ENCODE data around the gene ETV3.

ETV3 gene

DNA sequence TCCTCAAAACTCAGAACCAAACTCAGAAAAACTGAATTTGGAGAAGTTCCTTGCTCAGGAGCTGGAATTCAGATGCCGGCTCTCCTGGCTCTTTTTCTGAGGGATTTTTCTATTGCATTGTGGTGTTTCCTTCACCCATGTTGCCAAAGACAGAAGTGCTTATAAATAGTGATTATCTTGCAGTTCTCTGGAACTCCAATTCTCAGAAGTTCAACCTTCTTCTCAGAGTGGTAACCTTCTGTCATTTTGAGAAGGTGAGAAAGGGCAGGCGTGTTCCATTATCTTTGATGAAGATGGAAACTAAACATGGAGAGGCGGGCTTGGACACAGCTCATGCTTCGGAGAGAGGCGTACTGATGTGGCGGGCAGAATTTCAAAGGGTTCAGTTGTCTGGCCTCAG, 12.4 kb upstream of the ETV3 start:
- peaks cover 4% of the 10 kb centered on the region; the same call in 1 of the 2 replicates for H3K4me1 ChIP-seq (ENCODE audit: control insufficient read depth, insufficient read depth, low read length)

DNA sequence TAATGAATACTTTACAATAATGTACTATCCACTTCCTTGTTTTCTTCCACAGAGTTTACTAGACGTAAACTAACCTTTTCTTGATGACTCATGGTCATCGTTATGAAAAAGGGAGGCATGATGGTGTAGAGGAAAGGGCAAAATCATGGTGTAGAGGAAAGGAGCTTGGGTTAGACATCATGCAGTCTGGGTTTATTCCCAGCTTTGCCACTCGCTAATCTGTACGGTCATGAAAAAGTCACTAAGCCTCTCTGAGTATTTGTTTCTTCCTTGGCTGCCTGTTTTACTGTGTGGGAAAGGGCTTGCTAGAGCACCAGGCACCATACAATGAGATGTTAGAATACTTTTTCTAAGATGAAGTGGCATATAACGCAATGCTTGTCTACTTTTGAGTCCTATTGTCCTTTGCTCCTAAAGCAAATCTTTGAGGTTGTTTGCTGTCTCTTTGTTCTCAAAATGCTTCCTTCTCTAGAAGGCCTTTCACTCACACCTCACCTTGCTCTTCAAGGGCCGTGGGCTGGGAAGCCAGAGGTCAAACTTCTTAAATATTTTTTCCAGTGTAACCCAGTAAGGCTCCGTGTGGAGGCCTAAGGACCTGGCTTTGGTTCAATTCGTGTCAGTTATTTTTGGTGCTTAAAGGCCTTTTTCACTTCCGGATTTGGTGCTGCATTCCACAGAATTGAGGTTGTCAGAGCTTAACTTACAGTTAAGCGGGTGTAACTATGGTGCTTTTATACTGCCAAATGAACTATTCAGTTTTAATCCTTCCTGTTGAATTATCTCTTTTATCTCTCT, 9.9 kb upstream of the ETV3 start:
- Histone ChIP-seq H3K27me3 (ENCODE audit: control insufficient read depth, insufficient read depth, low read length) (no peaks in the 10 kb centered on the region), H3K4me1 (ENCODE audit: control insufficient read depth, insufficient read depth, low read length) (no peaks in the 10 kb centered on the region), H3K27ac (ENCODE audit: low read depth, low read length) (no peak overlapping the region), H3K9me3 (ENCODE audit: control insufficient read depth, insufficient read depth, low read length) (no peaks in the 10 kb centered on the region), H3K9ac (ENCODE audit: low read depth, low read length) (no peak overlapping the region), H3K4me3 (ENCODE audit: low read depth, low read length) (no peak overlapping the region), H3K36me3 (ENCODE audit: control insufficient read depth, insufficient read depth, low read length) (no peaks in the 10 kb centered on the region)

More for the DNA sequence above, 12.4 kb upstream of the ETV3 start:
- no peaks in the 10 kb centered on the region for H3K36me3 ChIP-seq (ENCODE audit: control insufficient read depth, insufficient read depth, low read length)
- no peaks in the 10 kb centered on the region for H3K27me3 ChIP-seq (ENCODE audit: control insufficient read depth, insufficient read depth, low read length)
- no peaks in the 10 kb centered on the region for H3K9me3 ChIP-seq (ENCODE audit: control insufficient read depth, insufficient read depth, low read length)
- H3K27ac ChIP-seq (ENCODE audit: low read depth, low read length): no peak overlapping the region
- no peak overlapping the region for H3K9ac ChIP-seq (ENCODE audit: low read depth, low read length)
- no peak overlapping the region for H3K4me3 ChIP-seq (ENCODE audit: low read depth, low read length)

GRCh38 chr1:157147037-157147436, 8.8 kb upstream of the ETV3 start:
- no peaks in the 10 kb centered on the region; the same call in 1 of the 2 replicates for H3K4me1 ChIP-seq (ENCODE audit: control insufficient read depth, insufficient read depth, low read length)
- H3K9ac ChIP-seq (ENCODE audit: low read depth, low read length): no peak overlapping the region
- H3K4me3 ChIP-seq (ENCODE audit: low read depth, low read length): no peak overlapping the region
- no peaks in the 10 kb centered on the region for H3K9me3 ChIP-seq (ENCODE audit: control insufficient read depth, insufficient read depth, low read length)
- no peak overlapping the region for H3K27ac ChIP-seq (ENCODE audit: low read depth, low read length)
- no peaks in the 10 kb centered on the region for H3K27me3 ChIP-seq (ENCODE audit: control insufficient read depth, insufficient read depth, low read length)
- no peaks in the 10 kb centered on the region for H3K36me3 ChIP-seq (ENCODE audit: control insufficient read depth, insufficient read depth, low read length)

DNA sequence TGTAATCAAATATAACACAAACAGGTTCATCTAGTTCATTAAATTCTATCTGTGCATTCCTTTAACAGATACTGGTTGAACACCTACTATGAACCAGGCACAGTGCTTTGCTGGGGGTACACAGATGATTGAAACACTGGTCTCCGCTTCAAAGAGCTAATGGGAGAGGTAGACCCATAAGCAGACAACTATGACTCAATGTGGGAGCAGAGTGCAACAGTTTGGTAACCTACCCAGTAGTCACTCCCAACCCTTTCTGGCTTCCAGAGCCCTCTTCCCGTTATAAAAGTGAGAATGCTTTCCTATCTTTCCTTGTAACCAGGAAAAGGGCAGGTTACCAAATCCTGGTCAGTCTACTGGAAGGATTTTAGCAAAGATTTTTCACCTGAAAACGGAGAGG, 8.0 kb upstream of the ETV3 start:
- no peaks in the 10 kb centered on the region for H3K9me3 ChIP-seq (ENCODE audit: control insufficient read depth, insufficient read depth, low read length)
- H3K27me3 ChIP-seq (ENCODE audit: control insufficient read depth, insufficient read depth, low read length): no peaks in the 10 kb centered on the region; the same call in 1 of the 2 replicates
- H3K4me3 ChIP-seq (ENCODE audit: low read depth, low read length): no peak overlapping the region
- H3K27ac ChIP-seq (ENCODE audit: low read depth, low read length): no peak overlapping the region
- H3K4me1 ChIP-seq (ENCODE audit: control insufficient read depth, insufficient read depth, low read length): peaks cover 3% of the 10 kb centered on the region
- no peak overlapping the region for H3K9ac ChIP-seq (ENCODE audit: low read depth, low read length)
- H3K36me3 ChIP-seq (ENCODE audit: control insufficient read depth, insufficient read depth, low read length): no peaks in the 10 kb centered on the region

DNA sequence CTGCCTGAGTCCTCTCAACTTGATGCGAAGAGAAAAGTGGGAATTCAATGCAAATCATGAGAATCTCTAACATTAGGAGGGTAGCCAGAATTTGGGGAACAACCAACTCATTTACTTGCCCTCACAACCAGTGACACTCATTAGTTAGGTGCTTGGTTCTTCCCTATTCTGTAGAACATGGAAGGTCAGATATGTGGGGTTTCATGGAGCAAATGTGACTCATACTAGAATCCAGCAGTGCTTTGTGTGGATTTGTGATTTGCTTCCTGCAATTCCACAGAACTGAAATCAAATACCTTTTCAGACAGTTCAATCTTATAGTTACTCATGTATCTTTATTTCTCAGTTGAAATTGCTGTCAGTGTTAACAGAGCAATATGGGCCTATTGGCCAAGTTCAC, 6.9 kb upstream of the ETV3 start:
- no peaks in the 10 kb centered on the region; the same call in 1 of the 2 replicates for H3K27me3 ChIP-seq (ENCODE audit: control insufficient read depth, insufficient read depth, low read length)
- peaks cover 14% of the 10 kb centered on the region for H3K4me1 ChIP-seq (ENCODE audit: control insufficient read depth, insufficient read depth, low read length)
- no peaks in the 10 kb centered on the region for H3K9me3 ChIP-seq (ENCODE audit: control insufficient read depth, insufficient read depth, low read length)
- H3K9ac ChIP-seq (ENCODE audit: low read depth, low read length): no peak overlapping the region
- H3K36me3 ChIP-seq (ENCODE audit: control insufficient read depth, insufficient read depth, low read length): no peaks in the 10 kb centered on the region
- no peak overlapping the region for H3K27ac ChIP-seq (ENCODE audit: low read depth, low read length)
- no peak overlapping the region for H3K4me3 ChIP-seq (ENCODE audit: low read depth, low read length)

- no peaks in the 10 kb centered on the region; the same call in 1 of the 2 replicates for H3K27me3 ChIP-seq (ENCODE audit: control insufficient read depth, insufficient read depth, low read length)
- H3K9me3 ChIP-seq (ENCODE audit: control insufficient read depth, insufficient read depth, low read length): no peaks in the 10 kb centered on the region
- peaks cover 19% of the 10 kb centered on the region for H3K4me1 ChIP-seq (ENCODE audit: control insufficient read depth, insufficient read depth, low read length)
Observed at GRCh38 chr1:157144509-157144908, 6.3 kb upstream of the ETV3 start.

GRCh38 chr1:157142765-157143423, 4.7 kb upstream of the ETV3 start:
- Histone ChIP-seq H3K9ac (ENCODE audit: low read depth, low read length) (no peak overlapping the region), H3K4me1 (ENCODE audit: control insufficient read depth, insufficient read depth, low read length) (peaks cover 27% of the 10 kb centered on the region), H3K9me3 (ENCODE audit: control insufficient read depth, insufficient read depth, low read length) (no peaks in the 10 kb centered on the region), H3K36me3 (ENCODE audit: control insufficient read depth, insufficient read depth, low read length) (no peaks in the 10 kb centered on the region), H3K4me3 (ENCODE audit: low read depth, low read length) (no peak overlapping the region), H3K27me3 (ENCODE audit: control insufficient read depth, insufficient read depth, low read length) (no peaks in the 10 kb centered on the region; the same call in 1 of the 2 replicates), H3K27ac (ENCODE audit: low read depth, low read length) (no peak overlapping the region)

More at GRCh38 chr1:157144509-157144908, 6.3 kb upstream of the ETV3 start:
- no peak overlapping the region for H3K27ac ChIP-seq (ENCODE audit: low read depth, low read length)
- no peak overlapping the region for H3K4me3 ChIP-seq (ENCODE audit: low read depth, low read length)
- no peak overlapping the region for H3K9ac ChIP-seq (ENCODE audit: low read depth, low read length)
- no peaks in the 10 kb centered on the region for H3K36me3 ChIP-seq (ENCODE audit: control insufficient read depth, insufficient read depth, low read length)

GRCh38 chr1:157142201-157142600, 4.0 kb upstream of the ETV3 start:
- Histone ChIP-seq H3K9me3 (ENCODE audit: control insufficient read depth, insufficient read depth, low read length) (no peaks in the 10 kb centered on the region), H3K27ac (ENCODE audit: low read depth, low read length) (no peak overlapping the region), H3K27me3 (ENCODE audit: control insufficient read depth, insufficient read depth, low read length) (no peaks in the 10 kb centered on the region; the same call in 1 of the 2 replicates), H3K4me1 (ENCODE audit: control insufficient read depth, insufficient read depth, low read length) (peaks cover 29% of the 10 kb centered on the region), H3K9ac (ENCODE audit: low read depth, low read length) (no peak overlapping the region), H3K4me3 (ENCODE audit: low read depth, low read length) (no peak overlapping the region), H3K36me3 (ENCODE audit: control insufficient read depth, insufficient read depth, low read length) (no peaks in the 10 kb centered on the region)

DNA sequence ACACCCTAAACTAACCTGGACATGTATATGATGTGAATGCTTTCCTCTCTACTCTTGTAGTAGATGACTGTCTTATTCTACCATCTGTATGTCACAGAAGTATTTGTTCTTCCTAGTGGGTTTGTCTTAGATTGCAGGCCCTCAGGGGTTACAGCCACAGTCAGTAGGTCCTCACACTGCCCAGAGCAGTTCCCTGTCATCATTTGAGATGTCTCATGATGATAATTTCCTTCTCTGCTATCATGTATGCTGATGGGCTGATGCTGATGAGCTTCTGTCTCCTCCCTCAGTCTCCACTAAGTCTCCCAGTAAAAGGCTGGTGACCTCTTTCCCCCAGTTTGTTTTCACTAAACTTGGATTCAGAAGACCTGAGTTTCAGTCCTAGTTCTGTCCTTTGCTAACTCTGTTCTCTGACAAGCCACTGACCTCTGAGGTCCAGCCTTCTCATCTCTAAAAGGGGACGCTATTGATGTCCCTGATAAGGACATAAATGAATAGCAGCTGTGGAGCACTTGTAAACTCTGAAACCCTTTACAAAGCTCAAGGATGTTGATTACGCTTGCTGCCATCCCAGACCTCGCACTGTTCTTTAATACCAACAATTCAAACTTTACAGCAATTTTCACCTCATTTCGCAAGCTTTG, 3.1 kb upstream of the ETV3 start:
- H3K4me3 ChIP-seq (ENCODE audit: low read depth, low read length): no peak overlapping the region
- H3K27me3 ChIP-seq (ENCODE audit: control insufficient read depth, insufficient read depth, low read length): no peaks in the 10 kb centered on the region; the same call in 1 of the 2 replicates
- no peak overlapping the region for H3K9ac ChIP-seq (ENCODE audit: low read depth, low read length)
- no peaks in the 10 kb centered on the region for H3K9me3 ChIP-seq (ENCODE audit: control insufficient read depth, insufficient read depth, low read length)
- no peak overlapping the region for H3K27ac ChIP-seq (ENCODE audit: low read depth, low read length)
- H3K36me3 ChIP-seq (ENCODE audit: control insufficient read depth, insufficient read depth, low read length): no peaks in the 10 kb centered on the region
- peaks cover 38% of the 10 kb centered on the region for H3K4me1 ChIP-seq (ENCODE audit: control insufficient read depth, insufficient read depth, low read length)

GRCh38 chr1:157140063-157140588, 1.9 kb upstream of the ETV3 start:
- Histone ChIP-seq H3K9ac (ENCODE audit: low read depth, low read length) (no peak overlapping the region), H3K9me3 (ENCODE audit: control insufficient read depth, insufficient read depth, low read length) (no peaks in the 10 kb centered on the region), H3K4me1 (ENCODE audit: control insufficient read depth, insufficient read depth, low read length) (peaks cover 39% of the 10 kb centered on the region), H3K36me3 (ENCODE audit: control insufficient read depth, insufficient read depth, low read length) (peaks cover 12% of the 10 kb centered on the region), H3K27ac (ENCODE audit: low read depth, low read length) (peak overlapping the region; percentile 76), H3K27me3 (ENCODE audit: control insufficient read depth, insufficient read depth, low read length) (no peaks in the 10 kb centered on the region; the same call in 1 of the 2 replicates), H3K4me3 (ENCODE audit: low read depth, low read length) (no peak overlapping the region)
